WTC11 (cell line): Measurements from ENCODE around the gene RPL36AL. TPM values are rescaled to one million over a fixed set of nuclear protein-coding genes. Genes with fewer than 3 reads are reported as not detected.

ENCODE experiments used
- ATAC-seq: fragments of 200-7000 bp; cut with Tn5 transposase; 2 replicates; pipeline ENCODE4 v1.10.0; 2021; ENCODE audit warnings: mild to moderate bottlenecking, moderate library complexity
- CTCF ChIA-PET: fragments of 300-600 bp; sonication (Branson Sonifier 250); formaldehyde crosslinking; loops from one replicate; lab custom pipeline; 2021; ENCODE audit warnings: antibody characterized with exemption; lab: Charles Lee
- POLR2A ChIA-PET: fragments of 350-600 bp; sonication (Branson Sonifier 250); formaldehyde crosslinking; loops from one replicate; lab custom pipeline; 2021; ENCODE audit warnings: antibody characterized with exemption; lab: Charles Lee
- DNase-seq: peaks from one replicate; pipeline ENCODE4 v3.0.0; 2021; ENCODE audit warnings: low spot score
- H3K27ac Mint-ChIP-seq: 2 replicates; pipeline ENCODE4 v1.8.0; 2021; ENCODE audit warnings: mixed read lengths
- H3K27me3 Mint-ChIP-seq: 2 replicates; pipeline ENCODE4 v1.8.0; 2021; ENCODE audit warnings: low read depth, mild to moderate bottlenecking, moderate library complexity, mixed read lengths
- H3K36me3 Mint-ChIP-seq: 2 replicates; pipeline ENCODE4 v1.8.0; 2021; ENCODE audit warnings: mixed read lengths
- H3K4me1 Mint-ChIP-seq: 2 replicates; pipeline ENCODE4 v1.8.0; 2022; ENCODE audit warnings: mixed read lengths
- H3K4me3 Mint-ChIP-seq: 2 replicates; pipeline ENCODE4 v1.8.0; 2021; ENCODE audit warnings: mild to moderate bottlenecking, moderate library complexity, mixed read lengths
- H3K9me3 Mint-ChIP-seq: 2 replicates; pipeline ENCODE4 v1.8.0; 2021; ENCODE audit warnings: mixed read lengths
- AR ChIP-seq: fragments of 250-450 bp; sonication (Bioruptor Pico); IDR thresholded peaks from 2 replicates; pipeline ENCODE4 v1.9.0; 2021; ENCODE audit warnings: mild to moderate bottlenecking
- ATF6 ChIP-seq: sonication (generic); formaldehyde crosslinking; IDR thresholded peaks from 2 replicates; pipeline ENCODE4 v1.8.1; 2023; ENCODE audit warnings: mild to moderate bottlenecking, missing genetic modification reagents
- ETV6 ChIP-seq: sonication (generic); formaldehyde crosslinking; IDR thresholded peaks from 2 replicates; pipeline ENCODE4 v1.8.1; 2022; ENCODE audit warnings: mild to moderate bottlenecking, missing genetic modification reagents
- NFATC4 ChIP-seq: fragments of 250-450 bp; sonication (Bioruptor Pico); IDR thresholded peaks from 2 replicates; pipeline ENCODE4 v1.9.0; 2021; ENCODE audit warnings: mild to moderate bottlenecking
- RELA ChIP-seq: sonication (generic); formaldehyde crosslinking; IDR thresholded peaks from 2 replicates; pipeline ENCODE4 v1.8.1; 2022; ENCODE audit warnings: missing genetic modification reagents, mild to moderate bottlenecking, borderline replicate concordance
- ZNF281 ChIP-seq: sonication (generic); formaldehyde crosslinking; IDR thresholded peaks from 2 replicates; pipeline ENCODE4 v1.8.0; 2023; ENCODE audit warnings: mild to moderate bottlenecking, missing genetic modification reagents
- total RNA-seq: library from RNA; stranded (reverse); gene quantifications from 3 replicates; pipeline ENCODE4 v1.2.3, GENCODE V29; 2021
- TF ChIP-seq, protein P1 (sequence below): sonication (generic); formaldehyde crosslinking; IDR thresholded peaks from 2 replicates; pipeline ENCODE4 v1.8.0; 2022; ENCODE audit warnings: mild to moderate bottlenecking, missing genetic modification reagents
- TF ChIP-seq, protein P2 (sequence below): sonication (generic); formaldehyde crosslinking; IDR thresholded peaks from 2 replicates; pipeline ENCODE4 v1.8.0; 2022; ENCODE audit warnings: missing genetic modification reagents

The RPL36AL gene
- total RNA-seq, 1 experiment from 2014 or later, result 212 TPM

DNA sequence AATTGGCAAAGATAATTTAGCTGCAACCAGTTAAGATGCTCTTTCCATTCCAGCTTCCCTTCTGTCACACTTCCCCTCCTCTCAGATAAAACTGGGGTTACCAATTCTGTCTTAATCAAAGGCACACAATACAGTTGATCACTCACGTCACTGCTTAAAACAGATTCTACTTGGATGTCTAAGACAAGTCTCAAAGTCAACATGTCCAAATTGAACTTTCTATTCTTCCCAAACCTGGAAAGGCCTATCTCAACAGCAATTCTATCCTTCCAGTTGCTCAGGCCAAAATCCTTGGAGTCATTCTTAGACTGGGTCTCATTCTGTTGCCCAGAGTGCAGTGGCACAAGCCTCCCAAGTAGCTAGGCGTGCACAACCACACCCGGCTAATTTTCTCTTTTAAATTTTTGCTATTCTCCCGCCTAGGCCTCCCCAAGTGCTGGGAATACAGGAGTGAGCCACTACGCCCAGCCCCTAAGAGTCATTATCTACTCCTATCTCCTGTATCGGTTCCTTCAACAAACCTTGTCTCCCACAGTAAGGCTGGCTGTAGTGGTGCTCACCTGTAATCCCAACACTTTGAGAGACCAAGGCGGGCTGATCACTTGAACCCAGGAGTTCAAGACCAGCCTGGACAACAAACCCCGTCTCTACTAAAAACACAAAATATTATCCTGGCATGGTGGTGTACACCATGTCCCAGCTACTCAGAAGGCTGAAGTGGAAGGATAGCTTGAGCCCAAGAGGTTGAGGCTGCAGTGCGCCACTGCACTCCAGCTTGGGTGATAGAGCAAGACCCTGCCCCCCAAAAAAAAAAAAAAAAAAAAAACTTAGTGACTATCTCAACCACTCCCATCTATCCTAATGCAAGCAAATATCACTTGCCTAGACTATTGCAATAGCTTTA is 39.0 kb downstream of the RPL36AL start (continued):
- TF ChIP-seq ATF6 (CRISPR knock-in tag), result no peak
- TF ChIP-seq RELA (CRISPR knock-in tag), result no peak
- TF ChIP-seq NFATC4, result peak; percentile 78
- TF ChIP-seq ZNF281 (CRISPR knock-in tag), result no peak

- Mint-ChIP-seq H3K9me3 (no peaks in the 10 kb centered on the region), H3K27ac (peak overlapping the region; percentile 7), H3K4me3 (no peak overlapping the region), H3K4me1 (peaks cover 37% of the 10 kb centered on the region), H3K27me3 (no peaks in the 10 kb centered on the region), H3K36me3 (peaks cover 52% of the 10 kb centered on the region)
- POLR2A ChIA-PET, result interaction anchor here (0.5 to 1.1 kb wide), 3 partner anchors 12 to 113 kb away, joined by 3 to 7 read pairs (median 4); no protein-coding TSS in a partner anchor
- CTCF ChIA-PET, result interaction anchor here (0.5 to 1.5 kb wide), 3 partner anchors 29 to 118 kb away, joined by 3 to 8 read pairs (median 3); no protein-coding TSS in a partner anchor
- ATAC-seq (peak; percentile 5), DNase-seq (no peak)
- TF ChIP-seq, protein P1, sequence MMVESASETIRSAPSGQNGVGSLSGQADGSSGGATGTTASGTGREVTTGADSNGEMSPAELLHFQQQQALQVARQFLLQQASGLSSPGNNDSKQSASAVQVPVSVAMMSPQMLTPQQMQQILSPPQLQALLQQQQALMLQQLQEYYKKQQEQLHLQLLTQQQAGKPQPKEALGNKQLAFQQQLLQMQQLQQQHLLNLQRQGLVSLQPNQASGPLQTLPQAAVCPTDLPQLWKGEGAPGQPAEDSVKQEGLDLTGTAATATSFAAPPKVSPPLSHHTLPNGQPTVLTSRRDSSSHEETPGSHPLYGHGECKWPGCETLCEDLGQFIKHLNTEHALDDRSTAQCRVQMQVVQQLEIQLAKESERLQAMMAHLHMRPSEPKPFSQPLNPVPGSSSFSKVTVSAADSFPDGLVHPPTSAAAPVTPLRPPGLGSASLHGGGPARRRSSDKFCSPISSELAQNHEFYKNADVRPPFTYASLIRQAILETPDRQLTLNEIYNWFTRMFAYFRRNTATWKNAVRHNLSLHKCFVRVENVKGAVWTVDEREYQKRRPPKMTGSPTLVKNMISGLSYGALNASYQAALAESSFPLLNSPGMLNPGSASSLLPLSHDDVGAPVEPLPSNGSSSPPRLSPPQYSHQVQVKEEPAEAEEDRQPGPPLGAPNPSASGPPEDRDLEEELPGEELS, result no peak
- TF ChIP-seq ETV6 (CRISPR knock-in tag) (no peak), AR (CRISPR knock-in tag) (0 out of 2 replicates have a peak, but pooled peaks have one; percentile 35)
- TF ChIP-seq, protein P2, sequence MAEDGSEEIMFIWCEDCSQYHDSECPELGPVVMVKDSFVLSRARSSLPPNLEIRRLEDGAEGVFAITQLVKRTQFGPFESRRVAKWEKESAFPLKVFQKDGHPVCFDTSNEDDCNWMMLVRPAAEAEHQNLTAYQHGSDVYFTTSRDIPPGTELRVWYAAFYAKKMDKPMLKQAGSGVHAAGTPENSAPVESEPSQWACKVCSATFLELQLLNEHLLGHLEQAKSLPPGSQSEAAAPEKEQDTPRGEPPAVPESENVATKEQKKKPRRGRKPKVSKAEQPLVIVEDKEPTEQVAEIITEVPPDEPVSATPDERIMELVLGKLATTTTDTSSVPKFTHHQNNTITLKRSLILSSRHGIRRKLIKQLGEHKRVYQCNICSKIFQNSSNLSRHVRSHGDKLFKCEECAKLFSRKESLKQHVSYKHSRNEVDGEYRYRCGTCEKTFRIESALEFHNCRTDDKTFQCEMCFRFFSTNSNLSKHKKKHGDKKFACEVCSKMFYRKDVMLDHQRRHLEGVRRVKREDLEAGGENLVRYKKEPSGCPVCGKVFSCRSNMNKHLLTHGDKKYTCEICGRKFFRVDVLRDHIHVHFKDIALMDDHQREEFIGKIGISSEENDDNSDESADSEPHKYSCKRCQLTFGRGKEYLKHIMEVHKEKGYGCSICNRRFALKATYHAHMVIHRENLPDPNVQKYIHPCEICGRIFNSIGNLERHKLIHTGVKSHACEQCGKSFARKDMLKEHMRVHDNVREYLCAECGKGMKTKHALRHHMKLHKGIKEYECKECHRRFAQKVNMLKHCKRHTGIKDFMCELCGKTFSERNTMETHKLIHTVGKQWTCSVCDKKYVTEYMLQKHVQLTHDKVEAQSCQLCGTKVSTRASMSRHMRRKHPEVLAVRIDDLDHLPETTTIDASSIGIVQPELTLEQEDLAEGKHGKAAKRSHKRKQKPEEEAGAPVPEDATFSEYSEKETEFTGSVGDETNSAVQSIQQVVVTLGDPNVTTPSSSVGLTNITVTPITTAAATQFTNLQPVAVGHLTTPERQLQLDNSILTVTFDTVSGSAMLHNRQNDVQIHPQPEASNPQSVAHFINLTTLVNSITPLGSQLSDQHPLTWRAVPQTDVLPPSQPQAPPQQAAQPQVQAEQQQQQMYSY, result no peak
These were observed 40.6 kb downstream of the RPL36AL start for GRCh38 chr14:49579841-49580240.
